ENCODE results near the gene HCFC1R1. TPM values are rescaled to one million over a fixed set of nuclear protein-coding genes. Genes with fewer than 3 reads are reported as not detected.
A peak's percentile ranks its signal among the peaks of the same experiment; 100 is the strongest.
"Not testable (repeated sequence)": the region's sequence is repeated elsewhere in the genome, so short reads cannot be mapped to it uniquely, and the experiment has no call there.

The HCFC1R1 gene
- total RNA-seq, 2 experiments from 2014 or later, result 22.6 to 26.8 TPM

- intact Hi-C loops (cut with micrococcal nuclease), result loop anchor here (5.0 kb wide), 1 partner anchor 33 kb away; the partner anchor contains the start of genes HCFC1R1, THOC6 and TNFRSF12A
- peaks cover 44% of the 10 kb centered on the region for H3K4me1 Mint-ChIP-seq (ENCODE audit: low read depth)
- H3K27me3 Mint-ChIP-seq (ENCODE audit: low read depth), result no peaks in the 10 kb centered on the region
- H3K27ac Mint-ChIP-seq, result peak overlapping the region; percentile 62
- CTCF ChIA-PET, result interaction anchor here (1.2 kb wide), 1 partner anchor 23 kb away, joined by 3 read pairs; no protein-coding TSS in a partner anchor
- peaks cover 9% of the 10 kb centered on the region for H3K36me3 Mint-ChIP-seq (ENCODE audit: low read depth)
- DNase-seq, result peak; percentile 35
- no peak overlapping the region for H3K4me3 Mint-ChIP-seq
- no peaks in the 10 kb centered on the region for H3K9me3 Mint-ChIP-seq
Observed at GRCh38 chr16:3054965-3055733, 31.4 kb upstream of the HCFC1R1 start.

GRCh38 chr16:3053330-3053710 is 29.6 kb upstream of the HCFC1R1 start:
- peaks cover 37% of the 10 kb centered on the region for H3K4me1 Mint-ChIP-seq (ENCODE audit: low read depth)
- H3K27me3 Mint-ChIP-seq (ENCODE audit: low read depth); H3K9me3 Mint-ChIP-seq; intact Hi-C loops (cut with micrococcal nuclease); H3K36me3 Mint-ChIP-seq (ENCODE audit: low read depth); H3K27ac Mint-ChIP-seq; DNase-seq; CTCF ChIA-PET; H3K4me3 Mint-ChIP-seq: not testable (repeated sequence)

- intact Hi-C loops (cut with micrococcal nuclease); H3K9me3 Mint-ChIP-seq; H3K36me3 Mint-ChIP-seq (ENCODE audit: low read depth); H3K4me3 Mint-ChIP-seq; CTCF ChIA-PET; DNase-seq; H3K27me3 Mint-ChIP-seq (ENCODE audit: low read depth); H3K27ac Mint-ChIP-seq: not testable (repeated sequence)
- peaks cover 37% of the 10 kb centered on the region for H3K4me1 Mint-ChIP-seq (ENCODE audit: low read depth)
Observed at GRCh38 chr16:3052571-3053329, 29.0 kb upstream of the HCFC1R1 start.

- Mint-ChIP-seq H3K27me3 (ENCODE audit: low read depth) (peaks cover 7% of the 10 kb centered on the region), H3K9me3 (no peaks in the 10 kb centered on the region), H3K4me3 (no peak overlapping the region), H3K36me3 (ENCODE audit: low read depth) (peaks cover 9% of the 10 kb centered on the region), H3K4me1 (ENCODE audit: low read depth) (peaks cover 35% of the 10 kb centered on the region), H3K27ac (peak overlapping the region; percentile 4)
- DNase-seq, result no peak
- intact Hi-C loops (cut with micrococcal nuclease), result no loop called here
- CTCF ChIA-PET, result interaction anchor here (0.6 to 2.5 kb wide), 4 partner anchors 9 to 44 kb away, joined by 3 to 14 read pairs (median 6); no protein-coding TSS in a partner anchor
Observed at GRCh38 chr16:3051494-3051893, 27.8 kb upstream of the HCFC1R1 start.

- intact Hi-C loops (cut with micrococcal nuclease), result no loop called here
- CTCF ChIA-PET, result interaction anchor here (0.6 to 2.5 kb wide), 4 partner anchors 9 to 45 kb away, joined by 3 to 14 read pairs (median 6); no protein-coding TSS in a partner anchor
- Mint-ChIP-seq H3K4me1 (ENCODE audit: low read depth) (peaks cover 35% of the 10 kb centered on the region), H3K27ac (peak overlapping the region; percentile 4), H3K27me3 (ENCODE audit: low read depth) (peaks cover 7% of the 10 kb centered on the region), H3K9me3 (no peaks in the 10 kb centered on the region), H3K4me3 (no peak overlapping the region), H3K36me3 (ENCODE audit: low read depth) (peaks cover 9% of the 10 kb centered on the region)
- no peak for DNase-seq
Observed at GRCh38 chr16:3051009-3051408, 27.3 kb upstream of the HCFC1R1 start.

GRCh38 chr16:3050487-3050886 is 26.7 kb upstream of the HCFC1R1 start:
- peaks cover 10% of the 10 kb centered on the region for H3K36me3 Mint-ChIP-seq (ENCODE audit: low read depth)
- intact Hi-C loops (cut with micrococcal nuclease), result no loop called here
- no peaks in the 10 kb centered on the region for H3K9me3 Mint-ChIP-seq
- DNase-seq, result no peak
- no peak overlapping the region for H3K27ac Mint-ChIP-seq
- peaks cover 8% of the 10 kb centered on the region for H3K27me3 Mint-ChIP-seq (ENCODE audit: low read depth)
- CTCF ChIA-PET, result interaction anchor here (1.4 to 2.5 kb wide), 3 partner anchors 10 to 22 kb away, joined by 3 to 14 read pairs (median 8); no protein-coding TSS in a partner anchor
- H3K4me1 Mint-ChIP-seq (ENCODE audit: low read depth), result peaks cover 31% of the 10 kb centered on the region
- H3K4me3 Mint-ChIP-seq, result no peak overlapping the region

- intact Hi-C loops (cut with micrococcal nuclease), result no loop called here
- CTCF ChIA-PET, result interaction anchor here (1.0 to 3.2 kb wide), 5 partner anchors 9 to 22 kb away, joined by 3 to 16 read pairs (median 8); no protein-coding TSS in a partner anchor
- DNase-seq, result no peak
- Mint-ChIP-seq H3K27me3 (ENCODE audit: low read depth) (peaks cover 12% of the 10 kb centered on the region), H3K4me3 (no peak overlapping the region), H3K36me3 (ENCODE audit: low read depth) (peaks cover 7% of the 10 kb centered on the region), H3K4me1 (ENCODE audit: low read depth) (peaks cover 31% of the 10 kb centered on the region), H3K9me3 (no peaks in the 10 kb centered on the region), H3K27ac (no peak overlapping the region)
Observed at GRCh38 chr16:3049921-3050481, 26.3 kb upstream of the HCFC1R1 start.

- Mint-ChIP-seq H3K27me3 (ENCODE audit: low read depth) (peaks cover 32% of the 10 kb centered on the region), H3K36me3 (ENCODE audit: low read depth) (peaks cover 4% of the 10 kb centered on the region), H3K9me3 (no peaks in the 10 kb centered on the region), H3K4me3 (no peak overlapping the region), H3K27ac (no peak overlapping the region), H3K4me1 (ENCODE audit: low read depth) (peaks cover 25% of the 10 kb centered on the region)
- intact Hi-C loops (cut with micrococcal nuclease), result no loop called here
- CTCF ChIA-PET, result interaction anchor here (0.8 to 3.2 kb wide), 7 partner anchors 11 to 82 kb away, joined by 3 to 24 read pairs (median 7); no protein-coding TSS in a partner anchor
- no peak for DNase-seq
Observed at GRCh38 chr16:3047387-3047720, 23.6 kb upstream of the HCFC1R1 start.

GRCh38 chr16:3046641-3047386 is 23.1 kb upstream of the HCFC1R1 start:
- Mint-ChIP-seq H3K36me3 (ENCODE audit: low read depth) (peaks cover 1% of the 10 kb centered on the region), H3K4me1 (ENCODE audit: low read depth) (peaks cover 25% of the 10 kb centered on the region), H3K27me3 (ENCODE audit: low read depth) (peaks cover 35% of the 10 kb centered on the region), H3K4me3 (peak overlapping the region; percentile 27), H3K9me3 (no peaks in the 10 kb centered on the region), H3K27ac (no peak overlapping the region)
- no peak for DNase-seq
- CTCF ChIA-PET, result interaction anchor here (0.9 to 3.2 kb wide), 4 partner anchors 12 to 82 kb away, joined by 3 to 24 read pairs (median 14); no protein-coding TSS in a partner anchor
- intact Hi-C loops (cut with micrococcal nuclease), result no loop called here

- peaks cover 1% of the 10 kb centered on the region for H3K36me3 Mint-ChIP-seq (ENCODE audit: low read depth)
- intact Hi-C loops (cut with micrococcal nuclease), result no loop called here
- no peak within 1 kb of the TSS for H3K27ac Mint-ChIP-seq
- peaks cover 35% of the 10 kb centered on the region for H3K27me3 Mint-ChIP-seq (ENCODE audit: low read depth)
- peaks cover 19% of the 10 kb centered on the region for H3K4me1 Mint-ChIP-seq (ENCODE audit: low read depth)
- no peak for DNase-seq
- H3K4me3 Mint-ChIP-seq, result peak within 1 kb of the TSS; percentile 66
- H3K9me3 Mint-ChIP-seq, result no peaks in the 10 kb centered on the region
- CTCF ChIA-PET, result interaction anchor here (2.0 to 10.1 kb wide), 2 partner anchors 12 to 16 kb away, joined by 6 to 98 read pairs; no protein-coding TSS in a partner anchor
Observed at GRCh38 chr16:3045758-3046640, 22.3 kb upstream of the HCFC1R1 start, which contains the start of gene MMP25. Gene MMP25, plus strand, starts transcription at chr16:3046561. Its CDS starts 357 bp downstream, at chr16:3046918.

- intact Hi-C loops (cut with micrococcal nuclease), result no loop called here
- no peaks in the 10 kb centered on the region for H3K9me3 Mint-ChIP-seq
- no peak overlapping the region for H3K27ac Mint-ChIP-seq
- no peak for DNase-seq
- CTCF ChIA-PET, result interaction anchor here (0.5 to 10.1 kb wide), 8 partner anchors 10 to 347 kb away, joined by 3 to 98 read pairs (median 4); no protein-coding TSS in a partner anchor
- peak overlapping the region; percentile 38 for H3K4me3 Mint-ChIP-seq
- peaks cover 1% of the 10 kb centered on the region for H3K36me3 Mint-ChIP-seq (ENCODE audit: low read depth)
- H3K27me3 Mint-ChIP-seq (ENCODE audit: low read depth), result peaks cover 41% of the 10 kb centered on the region
- peaks cover 15% of the 10 kb centered on the region for H3K4me1 Mint-ChIP-seq (ENCODE audit: low read depth)
Observed at GRCh38 chr16:3044708-3045107, 21.0 kb upstream of the HCFC1R1 start.
